Heart left ventricle (tissue), 13 donors: ENCODE data around the gene PIP4K2A.

Experiments
- POLR2A ChIP-seq, 2 donors: fragments of 450-650 bp; IDR thresholded peaks; one replicate each; pipeline ENCODE4 v1.6.1; 2017; ENCODE audit warnings: antibody characterized with exemption in 2 of 2, mild to moderate bottlenecking in 2 of 2, moderate library complexity in 2 of 2
- TF ChIP-seq, protein P1 (sequence below), 12 donors: fragments of 200-600 bp; sonication (generic) in 4 of 12; IDR thresholded peaks; one replicate each; pipeline versions ENCODE4 v1.5.0 to v1.8.0; 2018 to 2022; ENCODE audit warnings: antibody characterized with exemption in 12 of 12, mild to moderate bottlenecking in 5 of 12
- donor health status: ischemic (EF 13 %, LVEDD 7.1; RV severe dilation, severe dysfunction).
- donor health status: DM: no; HTN: yes; CAD: no.
- donor health status: DM: no; HTN: no; CAD: no.
- donor health status: ischemic (EF 25% LVEDD 6.9; RV normal size, moderate dysfunction).
- donor health status: ischemic (EF 25% LVEDD 5.7; RV mildly dilated, moderate dysfunction).
- donor health status: ischemic (EF 35%, LVEDD 5.7; RV mildly dilated, moderate dysfunction).
- donor health status: nonischemic (EF 11% LVEDD 7.7; RV severe dilation, severe dysfunction).
- donor health status: DM: yes; HTN: yes; CAD: no.
- donor health status: PGD.
- donor health status: ischemic (EF 29% LVEDD 5.4; RV normal size, mild dysfunction).
- donor health status: nonischemic (EF 23%, LVEDD 6.1; RV moderate dilation, normal function).

DNA sequence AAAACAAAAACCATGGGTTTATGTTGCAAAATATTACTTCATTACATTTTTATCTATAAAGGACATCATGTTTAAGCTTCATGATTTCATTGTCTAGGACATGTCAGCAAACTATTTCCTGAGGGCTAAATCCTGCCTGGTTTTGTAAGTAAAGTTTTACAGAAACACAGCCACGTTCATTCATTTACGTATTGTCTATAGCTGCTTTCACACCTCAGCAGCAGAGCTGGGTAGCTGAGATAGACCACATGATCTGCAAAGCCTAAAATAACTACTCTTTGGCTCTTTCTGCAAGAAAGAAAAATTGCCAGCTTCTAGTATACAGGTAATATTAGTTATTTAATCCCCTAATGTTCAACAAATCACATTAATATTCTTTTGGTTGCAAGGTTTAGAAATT lies 12.7 kb upstream of the PIP4K2A start:
- TF ChIP-seq, protein P1, sequence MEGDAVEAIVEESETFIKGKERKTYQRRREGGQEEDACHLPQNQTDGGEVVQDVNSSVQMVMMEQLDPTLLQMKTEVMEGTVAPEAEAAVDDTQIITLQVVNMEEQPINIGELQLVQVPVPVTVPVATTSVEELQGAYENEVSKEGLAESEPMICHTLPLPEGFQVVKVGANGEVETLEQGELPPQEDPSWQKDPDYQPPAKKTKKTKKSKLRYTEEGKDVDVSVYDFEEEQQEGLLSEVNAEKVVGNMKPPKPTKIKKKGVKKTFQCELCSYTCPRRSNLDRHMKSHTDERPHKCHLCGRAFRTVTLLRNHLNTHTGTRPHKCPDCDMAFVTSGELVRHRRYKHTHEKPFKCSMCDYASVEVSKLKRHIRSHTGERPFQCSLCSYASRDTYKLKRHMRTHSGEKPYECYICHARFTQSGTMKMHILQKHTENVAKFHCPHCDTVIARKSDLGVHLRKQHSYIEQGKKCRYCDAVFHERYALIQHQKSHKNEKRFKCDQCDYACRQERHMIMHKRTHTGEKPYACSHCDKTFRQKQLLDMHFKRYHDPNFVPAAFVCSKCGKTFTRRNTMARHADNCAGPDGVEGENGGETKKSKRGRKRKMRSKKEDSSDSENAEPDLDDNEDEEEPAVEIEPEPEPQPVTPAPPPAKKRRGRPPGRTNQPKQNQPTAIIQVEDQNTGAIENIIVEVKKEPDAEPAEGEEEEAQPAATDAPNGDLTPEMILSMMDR (IDR thresholded peaks at IDR 0.05) = no peak
- no peak for TF ChIP-seq POLR2A (IDR thresholded peaks at IDR 0.05)
